ENCODE data around the gene DLD. TPM values are rescaled to one million over a fixed set of nuclear protein-coding genes. Genes with fewer than 3 reads are reported as not detected.
"Not testable (repeated sequence)": the region's sequence is repeated elsewhere in the genome, so short reads cannot be mapped to it uniquely, and the experiment has no call there.

Gene DLD
- total RNA-seq, 1 donor from 2014 or later, result 186 TPM

DNA sequence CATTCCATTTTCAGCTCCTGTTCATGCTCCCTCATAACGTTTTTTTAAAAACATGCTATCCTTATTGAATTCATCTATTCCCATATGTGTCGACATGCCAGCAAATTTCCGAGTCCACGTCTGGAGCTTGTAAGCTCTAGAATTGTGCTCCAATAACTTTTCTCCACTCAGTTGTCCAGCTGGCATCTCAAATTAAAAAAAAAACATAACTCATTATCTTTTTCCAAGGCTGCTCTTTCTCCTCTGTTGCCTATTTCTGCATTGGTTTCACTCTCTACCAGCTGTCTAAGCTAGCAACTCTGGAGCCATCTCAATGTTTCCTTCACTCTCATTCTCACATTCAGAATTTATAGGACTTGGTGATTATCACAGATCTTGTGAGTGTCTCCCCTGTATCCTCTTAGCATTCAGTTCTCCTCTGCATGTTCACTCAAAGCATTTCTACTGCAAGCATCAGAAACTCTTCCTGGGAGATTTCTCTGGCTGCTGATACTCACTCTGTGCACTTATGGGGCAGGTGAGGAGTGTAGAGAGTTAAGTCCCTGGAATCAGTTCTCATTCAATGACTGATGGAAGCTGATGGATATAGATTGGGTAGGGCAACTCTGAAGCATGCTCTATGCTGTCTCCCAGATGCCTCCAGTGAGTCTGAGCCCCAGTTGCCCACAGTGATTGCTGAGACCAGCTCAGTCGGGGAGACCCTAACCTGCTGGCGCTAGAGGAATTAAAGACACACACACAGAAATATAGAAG lies 6.7 kb upstream of the DLD start:
- Histone ChIP-seq H3K4me3 (no peak overlapping the region), H2AFZ (replicated peaks) (peak overlapping the region; percentile 29), H4K20me1 (ENCODE audit: low read depth) (no peaks in the 10 kb centered on the region), H3K36me3 (no peaks in the 10 kb centered on the region), H3F3A (ENCODE audit: low read depth) (no peaks in the 10 kb centered on the region), H3K27ac (no peak overlapping the region), H3K4me1 (no peaks in the 10 kb centered on the region), H3K9ac (peak overlapping the region; percentile 0), H3K4me2 (no peak overlapping the region), H3K79me2 (ENCODE audit: low read depth) (no peaks in the 10 kb centered on the region), H3K9me3 (ENCODE audit: low read depth) (no peaks in the 10 kb centered on the region), H3K27me3 (no peaks in the 10 kb centered on the region)
- Mint-ChIP-seq H3K4me1 (peaks cover 3% of the 10 kb centered on the region), H3K9me3 (no peaks in the 10 kb centered on the region), H3K4me3 (no peak overlapping the region), H3K36me3 (no peaks in the 10 kb centered on the region), H3K27ac (no peak overlapping the region), H3K27me3 (ENCODE audit: insufficient read depth, low read depth) (peaks cover 2% of the 10 kb centered on the region)
- TF ChIP-seq, protein P1, sequence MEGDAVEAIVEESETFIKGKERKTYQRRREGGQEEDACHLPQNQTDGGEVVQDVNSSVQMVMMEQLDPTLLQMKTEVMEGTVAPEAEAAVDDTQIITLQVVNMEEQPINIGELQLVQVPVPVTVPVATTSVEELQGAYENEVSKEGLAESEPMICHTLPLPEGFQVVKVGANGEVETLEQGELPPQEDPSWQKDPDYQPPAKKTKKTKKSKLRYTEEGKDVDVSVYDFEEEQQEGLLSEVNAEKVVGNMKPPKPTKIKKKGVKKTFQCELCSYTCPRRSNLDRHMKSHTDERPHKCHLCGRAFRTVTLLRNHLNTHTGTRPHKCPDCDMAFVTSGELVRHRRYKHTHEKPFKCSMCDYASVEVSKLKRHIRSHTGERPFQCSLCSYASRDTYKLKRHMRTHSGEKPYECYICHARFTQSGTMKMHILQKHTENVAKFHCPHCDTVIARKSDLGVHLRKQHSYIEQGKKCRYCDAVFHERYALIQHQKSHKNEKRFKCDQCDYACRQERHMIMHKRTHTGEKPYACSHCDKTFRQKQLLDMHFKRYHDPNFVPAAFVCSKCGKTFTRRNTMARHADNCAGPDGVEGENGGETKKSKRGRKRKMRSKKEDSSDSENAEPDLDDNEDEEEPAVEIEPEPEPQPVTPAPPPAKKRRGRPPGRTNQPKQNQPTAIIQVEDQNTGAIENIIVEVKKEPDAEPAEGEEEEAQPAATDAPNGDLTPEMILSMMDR (IDR thresholded peaks at IDR 0.05), result no peak
- TF ChIP-seq EZH2phosphoT487 (IDR thresholded peaks at IDR 0.05) (no peak), EZH2 (IDR thresholded peaks at IDR 0.05) (no peak)
- DNase-seq (ENCODE audit: low spot score), result no peak

DNA sequence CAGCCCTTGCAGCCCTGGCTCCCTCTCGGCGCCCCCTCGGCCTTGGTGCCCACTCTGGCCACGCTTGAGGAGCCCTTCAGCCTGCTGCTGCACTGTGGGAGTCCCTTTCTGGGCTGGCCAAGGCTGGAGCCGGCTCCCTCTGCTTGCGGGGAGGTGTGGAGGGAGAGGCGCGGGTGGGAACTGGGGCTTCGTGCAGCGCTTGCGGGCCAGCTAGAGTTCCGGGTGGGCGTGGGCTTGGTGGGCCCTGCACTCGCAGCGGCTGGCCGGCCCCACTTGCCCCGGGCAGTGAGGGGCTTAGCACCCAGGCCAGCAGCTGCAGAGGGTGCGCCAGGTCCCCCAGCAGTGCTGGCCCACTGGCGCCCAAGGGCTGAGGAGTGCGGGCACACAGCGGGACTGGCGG lies 3.2 kb upstream of the DLD start:
- H3K27me3 Mint-ChIP-seq (ENCODE audit: insufficient read depth, low read depth); H3K4me3 Mint-ChIP-seq; H2AFZ ChIP-seq (replicated peaks); H3K36me3 Mint-ChIP-seq; H3K4me3 ChIP-seq; H3K27ac Mint-ChIP-seq; H3K27ac ChIP-seq; H3K27me3 ChIP-seq; H3K36me3 ChIP-seq; DNase-seq (ENCODE audit: low spot score); H3K9ac ChIP-seq; H3K9me3 ChIP-seq (ENCODE audit: low read depth); H3F3A ChIP-seq (ENCODE audit: low read depth); H3K9me3 Mint-ChIP-seq; H3K4me1 ChIP-seq; H3K4me2 ChIP-seq: not testable (repeated sequence)
- H4K20me1 ChIP-seq (ENCODE audit: low read depth), result peaks cover 16% of the 10 kb centered on the region
- H3K4me1 Mint-ChIP-seq, result peaks cover 15% of the 10 kb centered on the region
- H3K79me2 ChIP-seq (ENCODE audit: low read depth), result peaks cover 17% of the 10 kb centered on the region

GRCh38 chr7:107889992-107890391 lies 991 bp upstream of the DLD start:
- H3K79me2 ChIP-seq (ENCODE audit: low read depth), result peaks cover 38% of the 10 kb centered on the region
- H4K20me1 ChIP-seq (ENCODE audit: low read depth), result peaks cover 36% of the 10 kb centered on the region
- no peaks in the 10 kb centered on the region for H3K36me3 ChIP-seq
- TF ChIP-seq EZH2phosphoT487 (IDR thresholded peaks at IDR 0.05) (no peak), EZH2 (IDR thresholded peaks at IDR 0.05) (no peak)
- TF ChIP-seq, protein P1 (IDR thresholded peaks at IDR 0.05), result no peak
- H3K36me3 Mint-ChIP-seq, result peaks cover 13% of the 10 kb centered on the region
- DNase-seq (ENCODE audit: low spot score), result no peak
- H3K9me3 Mint-ChIP-seq, result no peaks in the 10 kb centered on the region
- no peak overlapping the region for H3K4me2 ChIP-seq
- no peak overlapping the region for H3K4me3 ChIP-seq
- H3K9ac ChIP-seq, result no peak overlapping the region
- H3K27me3 ChIP-seq, result no peaks in the 10 kb centered on the region
- H3K9me3 ChIP-seq (ENCODE audit: low read depth), result no peaks in the 10 kb centered on the region
- peak overlapping the region; percentile 58 for H2AFZ ChIP-seq (replicated peaks)
- H3K27ac ChIP-seq, result no peak overlapping the region
- no peaks in the 10 kb centered on the region for H3K27me3 Mint-ChIP-seq (ENCODE audit: insufficient read depth, low read depth)
- peaks cover 26% of the 10 kb centered on the region for H3K4me1 Mint-ChIP-seq
- no peaks in the 10 kb centered on the region for H3F3A ChIP-seq (ENCODE audit: low read depth)
- no peak overlapping the region for H3K27ac Mint-ChIP-seq
- peaks cover 15% of the 10 kb centered on the region for H3K4me1 ChIP-seq
- H3K4me3 Mint-ChIP-seq, result peak overlapping the region; percentile 99

GRCh38 chr7:107890493-107890961 lies 456 bp upstream of the DLD start:
- Histone ChIP-seq H3K27ac (no peak overlapping the region), H3K9me3 (ENCODE audit: low read depth) (no peaks in the 10 kb centered on the region), H3K4me3 (peak overlapping the region; percentile 64), H3K36me3 (no peaks in the 10 kb centered on the region), H3K79me2 (ENCODE audit: low read depth) (peaks cover 44% of the 10 kb centered on the region), H3K27me3 (no peaks in the 10 kb centered on the region), H4K20me1 (ENCODE audit: low read depth) (peaks cover 42% of the 10 kb centered on the region), H3K4me2 (peak overlapping the region; percentile 90), H3K9ac (no peak overlapping the region), H2AFZ (replicated peaks) (peak overlapping the region; percentile 58), H3K4me1 (peaks cover 15% of the 10 kb centered on the region), H3F3A (ENCODE audit: low read depth) (no peaks in the 10 kb centered on the region)
- Mint-ChIP-seq H3K27me3 (ENCODE audit: insufficient read depth, low read depth) (no peaks in the 10 kb centered on the region), H3K9me3 (no peaks in the 10 kb centered on the region), H3K4me1 (peaks cover 26% of the 10 kb centered on the region), H3K4me3 (peak overlapping the region; percentile 99), H3K36me3 (peaks cover 16% of the 10 kb centered on the region), H3K27ac (peak overlapping the region; percentile 97)
- TF ChIP-seq EZH2 (IDR thresholded peaks at IDR 0.05) (no peak), EZH2phosphoT487 (IDR thresholded peaks at IDR 0.05) (no peak)
- TF ChIP-seq, protein P1 (IDR thresholded peaks at IDR 0.05), result no peak
- no peak for DNase-seq (ENCODE audit: low spot score)
